HG03575 (cell line): Measurements from ENCODE around the gene LAMTOR4.
"Not testable (repeated sequence)": the region's sequence is repeated elsewhere in the genome, so short reads cannot be mapped to it uniquely, and the experiment has no call there.

ENCODE experiments used
- ATAC-seq: cut with Tn5 transposase; IDR thresholded peaks from one replicate; pipeline ENCODE4 v1.9.1; 2021; ENCODE audit not compliant: unreplicated experiment, insufficient number of reproducible peaks, low FRiP score; ENCODE audit errors: extremely low read depth

Gene LAMTOR4

DNA sequence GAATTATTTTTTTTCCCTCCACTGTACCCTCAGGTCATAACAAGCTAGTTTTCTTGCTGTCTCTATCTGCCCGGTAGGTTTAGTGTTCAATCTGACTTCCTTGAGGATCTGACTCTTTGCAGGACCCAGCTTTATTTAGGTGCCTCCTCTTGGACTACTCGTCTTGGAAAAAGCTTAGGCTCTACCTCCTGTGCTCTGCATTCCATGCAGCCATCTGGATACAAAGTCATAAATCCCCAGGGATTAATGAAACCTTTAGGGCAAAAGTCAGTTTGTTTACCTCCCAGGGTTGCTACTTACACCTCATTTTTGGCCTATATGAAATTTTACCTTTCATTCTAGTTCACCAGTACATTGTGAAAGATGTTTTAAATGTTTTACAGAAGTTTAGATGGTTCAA is 37.0 kb downstream of the LAMTOR4 start:
- ATAC-seq: no peak

DNA sequence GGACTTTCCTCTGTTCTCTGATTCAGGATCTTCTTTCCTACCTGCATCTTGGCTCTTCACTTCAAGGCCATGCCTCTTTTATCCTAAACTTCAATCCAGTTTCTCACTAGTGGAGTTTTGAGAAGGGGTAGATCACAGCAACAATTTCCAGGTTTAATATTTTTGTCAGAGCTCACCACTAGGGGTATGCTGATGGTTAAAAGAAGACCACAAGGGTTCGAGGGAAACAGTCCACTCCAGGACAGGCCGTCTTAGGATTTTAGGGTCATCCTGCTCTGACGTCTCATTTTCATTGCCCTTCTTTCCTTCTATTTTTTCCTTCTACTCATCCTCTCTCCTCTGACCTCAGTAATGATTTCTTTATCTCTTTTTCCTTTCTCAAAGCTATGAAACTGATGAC is 40.3 kb downstream of the LAMTOR4 start:
- no peak for ATAC-seq

DNA sequence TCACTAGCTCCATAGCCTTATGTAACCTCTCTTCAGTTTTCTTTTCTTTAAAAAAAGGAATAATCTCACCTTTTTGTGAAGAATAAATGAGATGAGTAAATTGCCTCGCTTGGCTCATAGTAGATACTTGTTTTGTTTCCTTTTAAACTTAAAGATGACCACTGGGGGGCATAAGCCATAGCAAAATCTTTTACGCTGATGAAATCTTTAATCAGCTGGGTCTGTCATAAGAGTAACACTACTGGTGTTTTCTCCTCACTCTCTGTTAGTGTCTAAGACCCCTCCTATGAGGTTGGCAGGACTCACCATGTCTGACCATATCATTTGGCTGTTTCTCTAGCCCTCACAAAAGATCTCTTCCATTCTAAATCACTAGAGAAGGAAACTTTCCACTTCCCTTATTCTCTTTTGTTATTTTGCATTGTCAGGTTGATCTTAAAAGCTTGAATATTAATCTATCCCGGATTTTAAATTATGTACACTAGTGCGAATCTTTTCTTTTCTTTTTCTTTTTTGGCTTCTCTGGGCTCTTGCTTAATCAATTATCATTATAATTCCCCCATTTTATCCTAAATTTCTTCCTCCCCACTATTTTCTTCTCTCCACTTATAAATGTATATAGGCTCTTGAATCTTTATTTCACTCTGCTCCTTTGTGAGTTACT is 41.5 kb downstream of the LAMTOR4 start:
- no peak for ATAC-seq

DNA sequence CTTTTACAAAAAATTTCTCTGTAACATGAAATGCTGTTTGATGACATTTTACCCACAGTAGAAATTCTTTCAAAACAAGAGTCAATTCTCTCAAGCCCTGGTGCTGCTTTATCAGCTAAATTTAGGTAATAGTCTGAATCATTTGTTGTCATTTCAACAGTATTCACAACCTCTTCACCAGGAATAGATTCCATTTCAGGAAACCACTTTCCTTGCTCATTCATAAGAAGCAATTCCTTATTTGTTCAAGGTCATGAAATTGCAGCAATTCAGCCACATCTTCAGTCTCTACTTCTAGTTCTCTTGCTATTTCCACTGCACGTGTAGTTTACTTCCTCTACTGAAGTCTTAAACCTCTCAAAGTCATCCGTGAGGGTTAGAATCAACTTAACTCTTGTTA is 43.1 kb downstream of the LAMTOR4 start:
- no peak for ATAC-seq

DNA sequence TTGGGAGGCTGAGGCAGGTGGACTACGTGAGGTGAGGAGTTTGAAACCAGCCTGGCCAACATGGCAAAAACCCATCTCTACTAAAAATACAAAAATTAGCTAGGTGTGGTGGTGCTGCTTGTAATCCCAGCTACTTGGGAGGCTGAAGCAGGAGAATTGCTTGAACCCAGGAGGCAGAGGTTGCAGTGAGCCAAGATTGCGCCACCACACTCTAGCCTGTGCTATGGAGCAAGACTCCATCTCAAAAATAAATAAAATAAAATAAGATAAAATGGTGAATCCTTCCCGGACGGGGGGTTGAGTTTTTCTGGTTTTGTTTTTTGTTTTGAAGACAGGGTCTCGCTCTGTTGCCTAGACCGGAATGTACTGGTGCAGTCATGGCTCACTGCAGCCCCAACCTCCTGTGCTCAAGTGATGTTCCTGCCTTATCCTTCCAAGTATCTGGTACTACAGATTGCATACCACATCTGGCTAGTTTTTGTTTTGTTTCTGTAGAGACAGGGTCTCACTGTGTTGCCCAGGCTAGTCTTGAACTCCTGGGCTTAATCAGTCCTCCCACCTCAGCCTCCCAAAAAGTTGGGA is 43.7 kb downstream of the LAMTOR4 start:
- not testable (repeated sequence) for ATAC-seq

DNA sequence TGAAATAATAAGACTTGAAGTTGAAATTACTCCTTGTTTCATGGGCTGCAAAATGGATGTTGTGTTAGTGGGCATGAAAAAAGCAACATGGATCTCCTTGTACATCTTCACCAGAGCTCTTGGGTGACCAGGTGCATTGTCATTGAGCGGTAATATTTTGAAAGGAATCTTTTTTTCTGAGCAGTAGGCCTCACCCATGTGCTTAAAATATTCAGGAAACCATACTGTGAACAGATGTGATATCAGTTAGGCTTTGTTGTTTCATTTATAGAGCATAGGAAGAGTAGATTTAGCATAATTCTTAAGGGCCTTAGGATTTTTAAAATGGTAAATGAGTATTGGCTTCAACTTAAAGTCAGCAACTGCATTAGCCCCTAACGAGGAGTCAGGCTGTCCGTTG is 44.3 kb downstream of the LAMTOR4 start:
- ATAC-seq: no peak

DNA sequence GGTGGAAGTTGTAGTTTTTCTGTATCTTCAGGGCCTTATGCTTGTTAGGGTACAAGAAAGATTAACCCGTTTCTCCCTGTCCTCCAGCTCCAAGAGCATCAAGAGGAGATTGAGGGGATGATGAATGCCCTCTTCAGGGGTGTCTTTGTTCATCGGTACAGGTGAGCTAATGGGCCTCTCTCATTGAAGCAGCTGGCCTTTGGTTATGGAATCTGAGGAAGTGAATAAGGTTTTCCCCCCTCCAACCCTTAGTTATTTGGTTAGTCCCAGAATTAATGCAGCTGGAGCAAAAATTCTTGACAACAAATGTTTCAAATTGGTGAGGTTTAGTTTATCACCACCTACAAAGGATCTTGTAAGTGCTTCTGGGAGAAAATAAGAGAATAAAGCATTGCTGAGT is 46.5 kb downstream of the LAMTOR4 start:
- no peak for ATAC-seq

DNA sequence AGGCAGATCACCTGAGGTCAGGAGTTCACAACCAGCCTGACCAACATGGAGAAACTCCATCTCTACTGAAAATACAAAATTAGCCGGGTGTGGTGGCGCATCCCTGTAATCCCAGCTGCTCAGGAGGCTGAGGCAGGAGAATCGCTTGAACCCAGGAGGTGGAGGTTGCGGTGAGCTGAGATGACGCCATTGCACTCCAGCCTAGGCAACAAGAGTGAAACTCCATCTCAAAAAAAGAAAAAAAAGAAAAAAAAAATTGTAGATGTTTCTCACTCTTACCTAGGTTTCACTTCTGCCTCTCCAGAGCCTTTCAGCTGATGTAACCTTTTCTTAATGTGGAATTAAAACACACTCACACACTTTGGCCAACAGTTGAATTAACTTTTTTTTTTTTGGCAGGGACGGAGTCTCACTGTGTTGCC is 47.2 kb downstream of the LAMTOR4 start:
- not testable (repeated sequence) for ATAC-seq

DNA sequence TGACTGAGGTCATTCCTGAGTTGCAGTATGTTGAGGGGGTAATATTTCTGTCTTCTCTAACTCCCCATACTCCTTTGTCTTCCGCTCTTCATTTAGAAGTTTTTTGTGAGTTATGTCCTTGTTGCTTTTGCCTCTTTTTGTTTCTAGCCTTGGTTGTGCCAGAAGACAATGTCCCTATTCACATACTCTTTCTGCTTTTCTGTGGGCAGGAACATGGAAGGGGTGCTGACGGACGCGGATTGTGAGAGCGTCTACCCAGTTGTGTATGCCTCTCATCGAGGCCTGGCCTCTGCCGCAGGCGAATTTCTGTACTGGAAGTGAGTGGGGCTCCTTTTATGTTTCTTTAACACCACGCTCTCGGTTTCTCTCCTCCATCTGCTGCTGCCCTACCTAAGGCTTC is 49.5 kb downstream of the LAMTOR4 start:
- ATAC-seq: no peak

DNA sequence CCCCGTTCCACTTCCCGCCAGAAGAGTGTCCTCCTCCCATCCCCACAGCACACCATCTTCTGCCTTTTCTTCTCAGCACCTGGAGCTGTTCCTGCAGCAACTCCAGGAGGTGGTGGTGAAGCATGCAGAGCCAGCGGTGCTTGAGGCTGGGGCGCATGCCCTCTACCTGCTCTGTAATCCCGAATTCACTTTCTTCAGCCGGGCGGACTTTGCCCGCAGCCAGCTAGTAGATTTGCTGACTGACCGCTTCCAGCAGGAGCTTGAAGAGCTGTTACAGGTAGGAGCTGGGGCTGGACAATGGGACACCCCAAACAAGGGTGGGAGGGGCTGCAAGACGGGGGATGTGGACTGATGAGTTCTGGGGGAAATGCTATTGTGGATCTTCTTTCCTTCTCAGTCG is 52.0 kb downstream of the LAMTOR4 start:
- no peak for ATAC-seq
